ENCODE data around the gene COG3.

The COG3 gene

DNA sequence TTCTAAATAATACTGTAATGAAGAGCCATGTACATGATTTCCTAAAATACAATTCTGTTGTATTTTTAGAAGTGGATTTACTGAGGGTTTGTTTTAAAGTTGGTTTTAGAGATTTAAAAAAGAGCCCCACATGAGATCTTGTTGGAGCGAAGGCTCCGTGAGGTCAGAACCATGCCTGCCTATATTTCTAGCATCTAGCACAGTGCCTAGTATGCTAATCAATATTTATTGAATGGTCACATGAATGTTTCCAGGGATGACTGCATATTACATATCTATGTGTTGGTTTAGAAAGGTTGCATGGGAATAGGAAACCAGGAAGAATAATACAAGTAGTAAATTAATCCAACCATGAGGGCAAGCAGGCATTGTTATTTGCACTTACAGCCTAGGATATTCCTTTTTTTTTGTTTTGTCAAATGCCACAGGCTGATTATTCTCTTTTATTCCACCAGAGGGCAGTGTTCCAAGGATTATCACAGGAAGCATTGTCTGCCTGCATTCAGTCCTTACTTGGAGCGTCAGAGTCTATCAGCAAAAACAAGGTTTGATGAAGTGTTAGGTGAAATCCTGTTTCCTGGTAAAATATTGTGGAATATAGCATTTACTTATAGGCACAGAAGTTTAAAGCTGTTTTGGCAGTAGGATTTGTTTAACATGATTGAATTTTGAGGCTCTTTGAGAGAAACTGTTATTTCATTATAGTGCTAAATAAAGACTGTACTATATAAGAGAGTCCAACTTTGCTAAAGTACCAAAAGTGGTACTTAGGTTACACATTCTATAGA, 46.8 kb downstream of the COG3 start:
- no peak for DNase-seq

DNA sequence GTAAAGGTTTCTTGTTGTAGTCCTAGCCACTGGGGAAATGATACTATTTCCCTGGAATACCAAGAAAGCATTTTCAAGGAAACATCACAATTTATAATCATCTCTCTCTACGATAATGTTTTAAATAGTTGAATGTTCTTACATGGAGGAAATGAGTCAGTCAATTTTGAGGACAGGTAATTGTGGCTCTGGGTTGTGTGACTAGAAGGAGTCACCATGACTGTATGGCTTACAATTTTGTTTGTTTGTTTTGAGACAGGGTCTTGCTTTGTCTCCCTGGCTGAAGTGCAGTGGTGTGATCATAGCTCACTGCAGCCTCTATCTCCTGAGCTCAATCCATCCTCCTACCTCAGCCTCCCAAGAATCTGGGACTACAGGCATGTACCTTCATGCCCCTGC, 47.4 kb downstream of the COG3 start:
- DNase-seq, result no peak

DNA sequence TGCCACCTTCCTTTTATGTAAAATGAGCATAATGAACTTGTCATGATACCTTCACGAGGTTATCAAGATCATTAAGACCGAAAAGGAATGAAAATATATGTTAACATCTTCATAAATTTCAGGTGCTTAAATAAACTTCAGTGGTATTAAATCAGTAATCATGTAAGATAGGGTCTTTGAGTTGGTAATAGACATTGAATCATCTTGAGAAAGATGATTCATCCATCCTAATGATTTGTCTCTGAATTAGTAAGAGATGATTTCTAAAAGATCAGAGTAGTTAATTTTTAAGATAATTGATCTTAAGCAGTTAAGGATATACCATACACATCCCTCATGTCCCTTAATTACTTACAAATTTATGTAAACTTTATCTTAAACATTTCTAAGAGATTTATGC, 52.0 kb downstream of the COG3 start:
- no peak for DNase-seq

DNA sequence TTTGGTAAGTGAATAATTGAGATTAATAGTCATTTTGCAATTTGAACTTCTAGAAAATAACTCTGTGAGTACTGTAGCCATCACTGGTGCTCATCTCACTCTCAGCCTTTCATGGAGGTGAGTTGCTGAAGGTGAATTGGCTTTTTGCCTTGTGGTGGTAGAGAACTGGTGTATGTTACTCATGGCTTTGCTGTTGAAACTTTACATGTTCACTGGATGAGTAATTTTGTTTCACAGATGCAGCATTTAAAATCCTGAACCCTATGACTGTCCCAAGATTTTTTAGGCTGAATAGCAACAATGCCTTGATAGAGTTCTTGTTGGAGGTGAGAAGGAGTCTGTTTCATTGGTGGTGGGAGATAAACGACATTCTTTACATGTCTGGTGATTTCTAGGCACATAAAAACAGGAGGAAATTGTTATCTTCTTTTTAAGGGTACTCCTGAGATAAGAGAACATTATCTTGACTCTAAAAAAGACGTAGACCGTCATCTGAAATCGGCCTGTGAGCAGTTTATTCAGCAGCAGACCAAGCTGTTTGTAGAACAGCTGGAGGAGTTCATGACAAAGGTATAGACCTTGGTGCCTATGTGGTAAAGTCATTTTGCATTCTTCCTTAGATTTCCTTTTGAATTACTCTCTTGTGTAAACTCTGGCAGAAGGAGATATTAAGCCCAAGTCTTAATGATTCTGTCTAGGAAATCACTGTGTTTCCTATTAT, 53.9 kb downstream of the COG3 start:
- DNase-seq, result no peak

DNA sequence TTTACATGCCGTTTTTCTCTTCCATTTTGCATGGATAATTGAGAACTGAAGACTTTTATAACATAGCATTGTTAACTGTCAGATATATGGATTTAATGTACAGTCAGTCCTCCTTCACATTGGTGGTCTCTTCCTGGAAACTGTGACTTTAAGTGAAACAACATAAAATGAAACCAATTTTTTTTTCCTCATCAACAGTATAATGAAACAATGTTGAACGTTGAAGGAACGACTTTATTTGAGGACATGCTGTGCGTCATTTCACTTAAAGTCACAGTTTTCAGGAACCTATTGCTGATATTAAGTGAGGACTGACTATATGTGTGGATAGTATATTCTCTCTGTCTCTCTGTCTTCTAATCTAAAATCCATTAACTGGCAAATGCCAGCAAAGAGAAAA, 54.8 kb downstream of the COG3 start:
- no peak for DNase-seq

DNA sequence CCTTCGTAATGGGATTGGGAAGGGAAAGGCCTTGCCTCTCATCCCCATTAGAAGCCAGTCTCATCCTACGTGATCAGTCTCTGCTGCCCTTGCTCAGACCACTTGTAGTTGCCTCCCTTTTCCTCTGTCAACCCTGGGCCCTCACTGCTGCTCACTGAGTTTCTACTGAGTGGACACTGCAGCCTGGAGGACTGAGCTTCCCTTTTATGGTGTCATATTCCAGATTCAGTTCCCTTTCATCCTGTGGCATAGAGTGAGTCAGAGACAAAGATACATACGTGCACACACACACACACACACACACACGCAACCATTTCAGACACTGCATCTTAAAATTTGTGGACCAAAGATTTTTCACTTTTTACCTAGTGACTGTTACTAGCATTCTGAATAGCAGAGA, 56.6 kb downstream of the COG3 start:
- no peak for DNase-seq

DNA sequence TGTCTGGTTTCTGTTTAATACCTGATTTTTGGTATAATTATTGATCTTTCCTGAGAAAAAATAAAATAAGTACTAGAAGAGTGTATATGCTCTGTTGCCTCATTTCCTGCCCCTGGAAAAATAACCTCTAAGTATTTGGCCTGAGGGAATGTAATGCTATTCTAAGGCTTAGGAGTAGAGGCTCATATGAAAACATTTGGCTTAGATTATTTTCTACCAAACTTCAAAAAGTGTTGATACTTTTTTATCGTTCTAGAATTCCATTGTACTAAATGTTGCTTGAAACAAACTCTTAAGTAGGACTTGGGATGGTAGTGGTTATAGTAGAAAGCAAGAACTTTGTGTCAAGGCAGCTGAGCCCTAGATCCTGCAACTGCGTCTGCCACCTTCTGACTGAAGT, 57.8 kb downstream of the COG3 start:
- DNase-seq, result no peak

DNA sequence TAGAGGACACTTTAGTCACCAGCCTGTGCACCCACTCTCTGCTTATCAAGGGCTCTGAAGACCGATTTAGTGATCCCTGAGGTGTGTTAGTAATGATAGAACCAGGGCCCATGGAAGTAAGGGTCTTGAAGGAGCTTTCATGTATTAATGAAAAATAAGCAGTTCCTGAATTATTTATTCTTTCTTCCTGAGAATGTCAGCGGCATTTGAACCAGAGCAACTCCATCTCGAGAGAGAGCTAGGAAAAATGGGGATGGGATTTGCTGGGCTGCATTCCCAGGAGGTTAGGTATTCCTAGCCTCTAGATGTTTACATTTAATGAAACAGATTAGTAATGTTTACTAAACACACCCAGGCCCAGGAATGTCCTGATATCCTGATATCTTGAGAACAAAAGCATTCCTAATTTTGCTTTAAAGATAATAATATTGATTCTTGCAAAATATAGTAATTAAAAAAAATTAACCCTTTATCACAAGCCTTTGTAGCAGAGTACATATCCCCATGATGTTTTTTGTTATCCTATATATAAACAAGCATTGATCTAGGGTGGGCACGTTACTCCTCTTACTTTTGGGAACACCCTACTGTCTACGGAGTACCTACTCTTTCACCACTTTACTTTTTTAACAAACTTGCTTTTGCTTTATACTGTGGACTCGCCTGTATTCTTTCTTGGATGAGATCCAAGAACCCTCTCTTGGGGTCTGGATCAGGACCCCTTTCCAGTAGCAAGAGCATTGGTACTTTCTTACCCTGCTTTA, 63.1 kb downstream of the COG3 start:
- no peak for DNase-seq

DNA sequence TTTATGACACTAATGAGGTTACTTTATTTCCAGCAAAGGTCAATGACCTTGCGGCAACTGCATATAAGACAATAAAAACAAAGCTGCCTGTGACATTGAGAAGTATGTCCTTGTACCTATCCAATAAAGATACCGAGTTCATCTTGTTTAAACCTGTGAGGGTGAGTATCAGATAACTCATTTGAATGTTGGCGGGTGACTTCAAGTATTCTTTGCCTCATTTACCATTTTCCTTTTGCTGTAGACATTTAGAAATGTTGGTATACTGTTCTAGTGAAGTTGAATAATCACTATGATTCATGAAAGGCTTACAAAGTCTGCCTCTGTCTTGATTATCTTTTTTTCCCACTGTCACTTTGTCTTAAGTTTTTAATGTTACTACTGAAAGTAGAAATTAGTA, 65.0 kb downstream of the COG3 start:
- no peak for DNase-seq

DNA sequence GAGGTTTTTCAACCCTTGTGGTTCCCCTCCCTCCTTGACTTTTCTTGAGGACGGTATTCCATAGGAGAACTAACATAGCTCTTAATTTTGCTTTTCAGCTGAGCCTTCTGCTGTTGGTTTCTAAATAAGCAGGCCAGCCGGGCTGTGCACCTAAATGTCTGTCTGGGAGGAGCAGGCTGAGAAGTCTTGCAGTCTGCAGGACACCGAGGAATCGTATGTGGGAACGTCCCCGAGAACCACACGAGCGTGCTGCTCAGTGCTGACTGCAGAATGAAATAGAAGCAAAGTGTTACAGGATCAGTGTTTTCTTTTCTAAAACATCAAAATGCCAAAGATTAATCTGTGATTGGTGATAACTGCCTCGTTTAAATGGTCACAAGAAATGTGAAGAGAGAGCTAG, 69.9 kb downstream of the COG3 start:
- no peak for DNase-seq

DNA sequence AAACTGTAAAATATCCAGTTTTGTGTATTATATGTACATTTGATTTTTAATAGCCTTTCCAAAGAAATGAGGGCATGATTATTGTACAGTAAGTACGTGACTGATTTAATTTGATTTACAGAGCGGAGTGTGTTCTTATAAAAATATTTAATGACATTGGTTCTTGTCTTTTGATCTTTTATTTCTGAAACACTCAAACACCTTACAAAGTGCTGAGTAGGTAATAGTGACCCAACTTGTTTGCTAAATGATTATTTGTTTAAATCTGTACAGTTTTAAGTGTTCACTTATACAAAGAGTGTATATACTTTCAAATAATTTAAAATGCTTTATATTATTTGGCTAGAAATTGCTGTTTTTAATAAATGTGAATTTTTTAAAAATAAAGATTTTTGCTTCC, 71.5 kb downstream of the COG3 start:
- DNase-seq, result no peak

DNA sequence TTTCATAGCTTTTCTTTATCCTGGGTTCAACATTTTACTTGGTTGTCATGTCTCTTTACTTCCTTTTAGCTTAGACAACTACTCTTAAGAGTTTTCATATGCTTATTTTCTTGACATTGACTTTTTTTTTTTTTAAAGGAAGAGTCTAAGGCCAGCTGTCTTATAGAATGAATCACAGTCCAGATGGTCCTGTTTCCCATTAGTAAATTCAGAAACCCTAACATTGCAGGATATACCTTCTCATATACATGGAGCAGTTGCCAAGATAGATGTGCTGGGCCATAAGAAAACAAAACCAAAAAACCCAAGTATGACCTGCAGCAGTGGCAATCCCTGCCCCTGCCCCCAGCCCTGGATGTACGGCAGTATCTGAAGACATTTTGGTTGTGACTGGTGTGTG, 72.8 kb downstream of the COG3 start:
- no peak for DNase-seq

DNA sequence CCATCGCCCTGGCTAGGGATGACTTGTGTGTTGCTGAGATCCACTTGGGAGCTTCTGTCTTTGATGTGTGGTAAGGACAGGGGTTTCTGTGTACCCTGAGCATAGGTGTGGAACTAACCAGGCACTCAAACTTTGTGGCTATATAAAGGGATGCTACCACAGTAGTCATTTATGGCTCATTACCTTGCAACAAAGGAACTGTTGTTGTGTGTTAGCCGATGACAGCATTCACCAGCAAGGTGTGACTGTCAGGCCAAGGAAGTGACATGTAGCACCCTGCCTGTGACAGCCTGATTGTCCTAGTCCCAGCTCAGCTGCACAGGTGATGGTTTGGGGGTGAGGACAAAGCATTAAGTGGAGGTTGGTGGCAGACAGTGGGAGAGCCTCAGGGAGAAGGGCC, 73.6 kb downstream of the COG3 start:
- no peak for DNase-seq

DNA sequence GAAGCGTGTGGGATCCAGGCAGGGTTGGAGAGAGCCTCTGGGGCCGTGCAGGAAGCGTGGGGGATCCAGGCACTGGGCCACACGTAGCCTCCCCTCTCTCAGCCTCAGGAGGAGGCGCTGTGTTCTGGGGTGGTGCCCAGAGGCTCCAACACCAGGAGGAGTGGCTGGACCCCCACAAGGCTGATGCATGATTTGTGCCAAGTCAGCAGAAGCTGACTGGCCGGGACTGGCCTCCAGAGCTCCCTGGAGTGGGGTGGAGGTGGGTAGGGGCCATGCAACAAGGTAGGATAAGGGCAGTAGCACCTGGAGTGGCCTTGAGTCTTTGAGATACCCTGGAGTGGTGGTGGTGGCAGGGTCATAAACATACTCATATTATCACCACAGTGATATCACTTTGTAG, 75.5 kb downstream of the COG3 start:
- no peak for DNase-seq

DNA sequence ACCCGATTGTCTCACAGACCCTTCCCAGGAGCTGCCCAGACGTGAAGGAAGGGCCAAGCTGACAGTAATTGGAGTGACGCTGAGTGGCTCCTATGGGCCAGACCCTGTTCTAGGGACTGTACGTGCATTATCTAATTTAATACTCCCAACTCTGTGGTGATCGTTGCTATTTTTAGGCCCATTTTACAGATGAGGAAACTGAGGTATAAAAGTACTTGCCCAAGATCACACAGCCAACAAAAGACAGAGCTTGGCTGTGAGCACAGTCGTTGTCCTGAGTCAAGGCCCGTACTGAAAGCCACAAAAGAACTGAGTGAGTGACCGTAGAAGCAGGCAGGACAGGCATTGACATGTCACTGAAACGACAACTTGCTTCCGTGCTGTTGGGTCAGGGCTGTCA, 76.1 kb downstream of the COG3 start:
- DNase-seq, result no peak

DNA sequence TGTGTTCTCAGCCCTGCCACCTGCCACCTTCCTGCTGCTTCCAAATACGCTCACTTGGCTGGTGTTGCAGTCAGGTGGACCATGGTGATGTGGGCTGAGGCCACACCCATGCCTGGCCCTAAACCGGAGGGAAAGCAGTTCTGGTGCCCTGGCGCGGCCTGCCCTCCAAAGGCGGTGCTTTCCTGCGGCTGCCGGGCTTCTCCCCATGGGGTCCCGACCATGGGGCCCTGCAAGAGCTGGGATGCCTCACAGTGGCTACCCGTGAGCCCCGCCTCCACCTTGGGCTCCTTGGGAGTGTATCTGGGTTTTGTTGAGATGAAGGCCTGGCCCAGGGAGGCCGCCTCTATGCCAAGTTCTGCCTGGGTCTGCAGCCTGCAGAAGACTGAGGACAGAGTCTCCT, 77.1 kb downstream of the COG3 start:
- DNase-seq, result no peak

DNA sequence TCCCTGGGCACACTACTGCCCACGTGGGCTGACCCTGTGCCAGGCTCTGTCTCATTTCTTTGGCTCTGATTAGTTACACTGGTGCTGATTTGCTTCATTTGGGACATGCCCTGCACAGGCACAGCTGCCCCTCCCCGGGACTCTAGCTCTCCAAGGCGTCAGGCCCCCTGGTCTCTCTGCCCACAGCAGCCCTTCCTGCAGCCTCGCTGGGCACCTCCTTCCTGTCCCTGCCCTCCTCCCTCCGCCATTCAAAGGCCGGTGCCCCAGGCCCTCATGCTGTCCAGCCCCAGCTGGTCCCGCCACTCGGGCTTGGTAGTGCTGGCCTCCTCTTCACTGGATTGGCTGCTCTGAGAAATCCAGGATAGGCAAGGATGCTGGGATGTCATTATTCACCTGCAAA, 77.7 kb downstream of the COG3 start:
- DNase-seq, result no peak

DNA sequence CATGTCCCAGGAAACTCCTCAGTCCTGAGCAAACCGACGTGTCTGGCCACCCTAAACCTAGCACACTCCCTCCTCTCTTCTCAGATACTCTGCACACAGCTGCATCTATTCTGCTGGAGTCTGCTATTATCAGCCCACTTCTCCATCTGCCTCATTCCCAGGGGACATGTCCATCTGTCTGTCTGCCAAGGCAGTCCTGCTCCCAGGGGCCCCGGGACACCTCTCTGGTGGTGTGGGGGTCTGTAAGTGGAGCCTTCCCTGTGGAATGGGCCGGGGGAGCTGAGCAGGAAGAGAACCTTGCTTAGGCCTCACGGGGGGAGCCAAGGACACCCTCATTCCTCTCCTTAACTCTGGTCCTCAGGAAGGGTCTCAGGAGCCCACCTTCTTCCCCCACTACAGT, 78.1 kb downstream of the COG3 start:
- DNase-seq, result no peak

DNA sequence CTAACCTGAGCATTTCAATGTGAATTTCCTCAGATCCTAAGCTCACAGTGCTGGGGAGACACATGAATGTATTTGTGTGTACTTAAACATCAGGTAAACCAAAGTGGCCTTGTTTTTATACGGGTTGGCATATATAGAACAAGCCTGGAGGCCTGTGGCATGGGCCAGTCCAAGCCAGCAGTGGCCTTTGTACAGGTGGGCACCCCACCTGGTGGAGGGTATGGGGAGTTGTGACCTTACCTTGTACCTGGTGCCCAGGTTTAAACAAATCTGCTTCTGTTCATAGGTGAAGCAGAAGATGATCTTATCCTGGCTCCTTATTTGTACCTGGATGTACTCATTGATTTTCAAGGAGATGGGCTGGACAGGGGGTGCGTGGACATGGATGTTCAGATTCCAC, 79.8 kb downstream of the COG3 start:
- DNase-seq, result no peak

DNA sequence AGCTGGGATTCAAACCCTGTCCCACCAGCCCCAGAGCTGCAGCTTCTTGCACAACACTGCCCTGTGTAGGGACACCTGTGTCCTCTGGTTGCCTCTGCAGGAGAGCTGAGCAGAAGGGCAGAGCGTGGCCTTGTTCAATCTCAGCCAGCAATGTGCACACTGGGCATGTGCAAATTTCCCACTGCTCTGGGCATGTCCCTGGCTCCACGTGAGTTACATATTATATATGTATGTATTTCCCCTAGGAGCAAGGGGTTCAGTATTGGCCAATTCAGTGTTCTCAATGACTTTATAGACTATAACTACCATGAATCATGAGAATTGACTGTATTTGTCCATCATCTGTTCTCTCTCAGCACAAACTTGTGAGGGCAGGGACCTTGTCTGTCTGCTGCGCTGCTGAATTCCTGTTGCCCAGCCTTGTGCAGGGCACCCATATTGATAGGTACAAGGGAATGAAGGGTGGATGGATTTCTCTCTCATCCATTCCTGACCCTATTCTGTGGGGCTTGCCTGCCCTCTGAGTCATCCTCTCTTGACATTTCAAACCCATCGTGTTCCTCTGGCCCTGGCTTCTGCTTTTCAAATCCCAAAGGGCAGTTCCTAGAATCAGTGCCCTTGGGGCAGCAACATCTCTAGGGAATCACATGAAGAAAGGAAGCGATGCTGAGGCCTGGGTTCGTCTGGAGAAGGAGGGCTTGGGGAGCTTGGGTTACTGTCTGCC, 81.1 kb downstream of the COG3 start:
- no peak for DNase-seq

DNA sequence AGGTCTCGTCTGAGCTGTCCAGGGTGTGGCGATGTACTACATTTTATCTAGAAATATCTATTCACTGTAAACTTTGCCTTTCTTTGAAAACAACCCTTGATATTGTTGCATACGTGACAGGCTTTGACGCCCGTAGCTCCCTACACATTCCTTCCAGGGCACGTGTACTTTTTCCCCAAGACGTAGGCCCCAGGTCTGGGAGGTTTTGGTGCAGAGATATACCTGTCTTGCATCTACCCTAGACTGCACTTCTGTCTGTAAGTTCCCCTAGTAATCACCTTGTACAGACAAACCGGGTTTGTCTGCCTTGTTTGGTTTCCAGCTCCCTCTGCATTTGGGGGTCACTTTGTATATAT, 81.6 kb downstream of the COG3 start:
- no peak for DNase-seq

DNA sequence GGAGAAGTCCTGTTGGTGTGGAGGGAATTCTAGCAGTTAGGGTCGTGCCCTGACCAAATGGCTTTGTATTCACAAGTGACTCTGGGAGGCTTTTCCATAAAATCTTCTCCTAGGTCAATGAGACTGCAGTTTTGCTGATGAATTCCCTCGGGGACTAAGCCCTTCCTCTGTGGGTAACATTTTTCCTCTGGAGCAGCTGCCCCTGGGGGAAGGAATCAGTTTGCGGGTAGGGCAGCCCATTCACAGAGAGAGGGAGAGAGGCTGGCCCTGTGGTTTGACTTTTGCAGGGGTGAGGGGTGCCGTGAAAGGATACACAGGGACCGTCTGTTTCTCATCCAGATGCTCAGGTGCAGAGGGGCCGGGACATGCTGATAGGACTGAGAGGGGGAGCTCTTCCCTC, 83.5 kb downstream of the COG3 start:
- DNase-seq, result no peak

DNA sequence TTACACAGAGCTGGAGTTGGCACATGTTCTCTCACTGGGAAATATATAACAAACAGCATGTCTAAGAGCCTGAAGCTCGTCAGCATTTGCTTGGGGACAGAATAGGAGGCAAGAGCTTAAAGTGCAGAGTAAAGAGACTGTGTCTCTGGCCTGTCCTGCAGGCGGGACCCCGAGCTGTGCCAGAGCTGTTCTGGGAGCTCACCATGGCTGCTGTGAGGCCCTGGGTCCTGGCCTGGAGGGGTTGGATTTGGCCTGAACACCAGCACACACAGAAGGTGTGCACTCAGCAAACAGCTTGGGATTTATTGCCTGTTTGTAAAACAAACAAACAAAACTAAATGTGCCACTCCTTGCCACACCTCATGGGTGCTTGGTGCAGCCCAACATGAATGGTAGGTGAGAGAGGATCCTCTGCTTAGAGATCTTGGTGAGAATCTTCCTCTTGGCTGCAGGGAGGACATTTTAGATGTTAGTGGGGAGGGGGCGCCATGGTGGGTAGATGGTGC, 89.9 kb downstream of the COG3 start:
- no peak for DNase-seq

All from activated gamma-delta T cell (primary cell).